ENCODE measurements around the gene ROBO2.

The ROBO2 gene

DNA sequence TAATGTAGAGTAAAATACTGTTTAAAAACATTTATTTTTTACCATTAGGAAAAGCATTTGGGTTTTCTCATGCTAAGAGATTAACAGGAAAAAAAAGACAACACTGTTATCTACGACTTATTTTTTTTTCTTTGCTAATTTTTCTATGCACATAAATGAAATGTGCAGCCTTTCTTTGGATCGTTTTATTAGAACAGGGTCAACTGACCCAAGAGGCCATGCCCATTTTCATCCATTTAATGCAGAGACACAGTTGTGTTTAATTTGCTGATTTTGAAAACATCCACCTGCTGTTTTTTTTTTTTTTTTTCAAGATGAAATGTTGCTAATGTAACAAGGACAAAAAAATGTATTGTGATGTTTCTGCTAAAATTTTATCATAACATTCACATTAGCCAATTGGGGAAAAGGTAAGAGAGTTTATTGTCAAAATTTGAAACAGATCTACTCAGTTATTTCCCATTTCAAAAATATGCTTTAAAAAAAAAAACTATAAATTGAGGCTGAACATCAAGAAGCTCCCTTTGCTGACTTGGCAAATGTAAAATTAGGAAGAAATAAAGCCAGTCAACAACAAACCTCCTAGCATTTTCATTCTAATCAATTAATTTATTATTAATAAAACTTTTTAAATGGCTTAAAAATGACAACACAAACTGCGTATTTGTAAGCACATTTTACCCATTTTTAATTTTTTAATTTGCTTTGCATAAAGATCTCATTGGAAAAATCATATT is 485.2 kb downstream of the ROBO2 start:
- H3K4me3 ChIP-seq (ENCODE audit: low read depth, low read length) = no peak overlapping the region
- DNase-seq (ENCODE audit: low read depth) = no peak
- TF ChIP-seq, protein P1, sequence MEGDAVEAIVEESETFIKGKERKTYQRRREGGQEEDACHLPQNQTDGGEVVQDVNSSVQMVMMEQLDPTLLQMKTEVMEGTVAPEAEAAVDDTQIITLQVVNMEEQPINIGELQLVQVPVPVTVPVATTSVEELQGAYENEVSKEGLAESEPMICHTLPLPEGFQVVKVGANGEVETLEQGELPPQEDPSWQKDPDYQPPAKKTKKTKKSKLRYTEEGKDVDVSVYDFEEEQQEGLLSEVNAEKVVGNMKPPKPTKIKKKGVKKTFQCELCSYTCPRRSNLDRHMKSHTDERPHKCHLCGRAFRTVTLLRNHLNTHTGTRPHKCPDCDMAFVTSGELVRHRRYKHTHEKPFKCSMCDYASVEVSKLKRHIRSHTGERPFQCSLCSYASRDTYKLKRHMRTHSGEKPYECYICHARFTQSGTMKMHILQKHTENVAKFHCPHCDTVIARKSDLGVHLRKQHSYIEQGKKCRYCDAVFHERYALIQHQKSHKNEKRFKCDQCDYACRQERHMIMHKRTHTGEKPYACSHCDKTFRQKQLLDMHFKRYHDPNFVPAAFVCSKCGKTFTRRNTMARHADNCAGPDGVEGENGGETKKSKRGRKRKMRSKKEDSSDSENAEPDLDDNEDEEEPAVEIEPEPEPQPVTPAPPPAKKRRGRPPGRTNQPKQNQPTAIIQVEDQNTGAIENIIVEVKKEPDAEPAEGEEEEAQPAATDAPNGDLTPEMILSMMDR (conservative IDR thresholded peaks at IDR 0.05; ENCODE audit: low read depth, low read length) = no peak

DNA sequence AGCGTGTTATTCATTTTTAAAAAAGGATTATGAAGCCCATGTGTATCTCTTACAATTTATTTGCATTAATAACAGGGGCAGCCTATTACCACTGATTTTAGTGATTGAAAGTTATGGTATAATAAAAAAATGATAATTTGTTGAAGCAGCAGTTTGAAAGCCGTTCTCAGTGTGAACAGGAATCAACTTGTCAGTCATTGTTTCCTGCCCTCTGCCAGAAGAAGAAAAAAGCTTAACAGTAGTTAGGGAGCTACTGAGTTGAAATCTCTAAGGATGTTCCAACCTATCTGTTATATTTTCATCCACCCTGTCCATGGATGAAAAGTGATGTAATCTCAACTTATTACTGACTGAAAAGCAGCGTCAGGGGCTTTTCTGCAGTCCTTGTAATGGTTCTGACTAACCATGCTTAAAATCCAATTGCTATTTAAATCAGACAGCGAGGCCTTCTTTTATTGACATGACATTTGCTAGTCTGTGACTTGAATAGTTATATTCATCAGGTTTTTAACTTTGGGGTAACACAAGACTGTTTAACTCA is 486.7 kb downstream of the ROBO2 start:
- no peak for DNase-seq (ENCODE audit: low read depth)
- TF ChIP-seq, protein P1 (conservative IDR thresholded peaks at IDR 0.05; ENCODE audit: low read depth, low read length) = no peak
- H3K4me3 ChIP-seq (ENCODE audit: low read depth, low read length) = no peak overlapping the region

DNA sequence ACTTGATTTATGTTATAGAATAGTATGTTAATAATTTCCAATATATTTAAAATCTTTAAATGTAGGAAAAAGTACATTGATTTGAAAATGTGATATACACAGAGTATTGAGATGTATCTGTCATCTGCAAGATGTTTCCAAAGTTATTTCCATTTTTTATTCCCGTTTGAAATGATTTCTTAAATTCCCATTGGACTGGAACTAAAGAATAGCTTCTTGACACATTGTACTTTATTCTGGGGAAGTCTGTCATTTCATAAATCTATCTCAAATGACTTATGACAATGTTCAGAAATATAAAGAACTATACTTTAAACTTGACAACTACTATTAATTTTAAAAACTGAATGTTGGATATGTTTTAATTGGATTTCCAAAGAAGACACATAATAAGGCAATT is 489.6 kb downstream of the ROBO2 start:
- TF ChIP-seq, protein P1 (conservative IDR thresholded peaks at IDR 0.05; ENCODE audit: low read depth, low read length) = no peak
- no peak for DNase-seq (ENCODE audit: low read depth)
- no peak overlapping the region for H3K4me3 ChIP-seq (ENCODE audit: low read depth, low read length)

DNA sequence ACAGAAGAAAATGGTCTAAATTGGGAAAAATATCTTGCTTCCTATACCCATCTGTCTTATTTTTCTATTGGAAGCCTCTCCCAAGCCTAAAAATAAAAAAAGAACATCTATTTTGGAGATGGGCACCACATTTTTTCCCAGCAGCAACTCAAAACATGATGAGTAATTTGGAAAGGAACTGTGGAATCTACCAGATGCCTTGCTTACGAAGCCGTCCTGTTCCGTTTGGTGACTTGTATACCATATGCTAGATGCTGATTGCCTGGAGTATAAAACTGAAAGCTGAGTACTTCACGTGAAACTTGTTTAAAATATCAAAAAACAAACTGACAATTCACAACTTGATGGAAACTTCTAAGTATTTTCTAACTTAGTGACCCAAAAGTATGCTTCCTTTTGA is 491.0 kb downstream of the ROBO2 start:
- H3K4me3 ChIP-seq (ENCODE audit: low read depth, low read length) = no peak overlapping the region
- DNase-seq (ENCODE audit: low read depth) = no peak
- TF ChIP-seq, protein P1 (conservative IDR thresholded peaks at IDR 0.05; ENCODE audit: low read depth, low read length) = no peak

DNA sequence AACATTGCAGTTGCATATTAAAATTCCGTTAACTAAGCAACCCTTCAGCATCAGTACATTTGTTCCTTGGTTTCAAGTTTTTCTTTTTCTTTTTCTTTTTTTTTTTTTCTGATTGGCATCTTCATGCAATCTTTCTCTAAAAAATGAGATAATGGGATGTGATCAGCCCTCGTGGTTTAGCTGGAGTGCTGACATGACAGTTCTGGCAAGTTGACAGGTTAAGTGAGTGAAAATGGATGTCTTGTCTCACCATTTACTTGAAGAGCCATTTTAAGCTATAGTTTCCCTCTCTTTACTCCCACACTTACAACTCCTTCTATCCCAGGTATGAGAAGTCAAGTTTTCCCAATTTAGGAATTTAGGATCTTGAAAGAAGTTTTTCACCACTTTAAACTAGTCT is 495.2 kb downstream of the ROBO2 start:
- DNase-seq (ENCODE audit: low read depth) = no peak
- TF ChIP-seq, protein P1 (conservative IDR thresholded peaks at IDR 0.05; ENCODE audit: low read depth, low read length) = no peak
- no peak overlapping the region for H3K4me3 ChIP-seq (ENCODE audit: low read depth, low read length)

DNA sequence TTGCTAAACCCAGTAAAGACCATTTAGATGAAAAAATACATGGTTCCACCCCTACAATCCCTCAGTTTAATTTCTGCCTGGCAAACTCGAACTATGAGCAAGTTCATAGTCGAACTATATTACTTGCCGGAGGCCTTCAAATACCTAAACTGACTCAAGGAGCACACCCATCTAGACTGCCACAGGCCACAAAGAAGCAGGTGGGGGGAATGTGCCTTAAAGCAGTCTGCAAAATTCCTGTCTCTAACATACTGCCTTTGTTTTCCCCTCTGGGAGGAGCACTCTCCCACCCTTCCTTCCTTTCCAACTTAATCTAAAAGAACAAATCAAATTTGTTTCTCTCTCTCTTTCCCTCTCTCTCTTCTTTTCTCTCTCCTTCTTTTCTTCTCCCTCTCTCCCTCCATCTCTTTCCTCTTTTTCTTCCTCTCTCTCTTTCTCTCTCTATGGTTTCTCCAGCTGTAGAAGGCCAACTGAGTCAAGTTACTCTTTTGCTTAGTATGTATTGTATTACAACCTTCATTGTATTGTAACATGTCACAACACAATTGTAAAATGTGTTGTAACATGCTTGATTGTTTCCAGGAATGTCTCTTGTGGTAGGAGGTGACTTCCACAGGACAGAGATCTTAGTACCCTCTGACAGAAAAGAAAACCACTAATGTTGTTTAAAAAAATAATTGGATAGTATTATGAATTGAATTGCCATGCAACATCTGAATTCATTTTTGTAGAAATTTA is 496.3 kb downstream of the ROBO2 start:
- H3K4me3 ChIP-seq (ENCODE audit: low read depth, low read length) = no peak overlapping the region
- TF ChIP-seq, protein P1 (conservative IDR thresholded peaks at IDR 0.05; ENCODE audit: low read depth, low read length) = no peak
- no peak for DNase-seq (ENCODE audit: low read depth)

Measured in choroid plexus epithelial cell (primary cell).